Transverse colon (tissue), 3 donors: ENCODE results near the gene PORCN.

ENCODE experiments used
- POLR2A ChIP-seq: fragments of 450-650 bp; IDR thresholded peaks from one replicate; pipeline ENCODE4 v1.6.1; 2016; ENCODE audit warnings: antibody characterized with exemption, mild to moderate bottlenecking, moderate library complexity
- TF ChIP-seq, protein P1 (sequence below), 5 experiments: fragments of 200-600 bp in 3 of 5; fragments of 450-650 bp in 2 of 5; sonication (generic) in 3 of 5; IDR thresholded peaks; 1 replicate in 2 of 5; 2 replicates in 3 of 5; pipeline ENCODE4 v1.5.1; 2016 to 2017; ENCODE audit warnings: antibody characterized with exemption in 5 of 5, inconsistent platforms in 3 of 5, mild to moderate bottlenecking in 2 of 5, moderate library complexity in 1 of 5

DNA sequence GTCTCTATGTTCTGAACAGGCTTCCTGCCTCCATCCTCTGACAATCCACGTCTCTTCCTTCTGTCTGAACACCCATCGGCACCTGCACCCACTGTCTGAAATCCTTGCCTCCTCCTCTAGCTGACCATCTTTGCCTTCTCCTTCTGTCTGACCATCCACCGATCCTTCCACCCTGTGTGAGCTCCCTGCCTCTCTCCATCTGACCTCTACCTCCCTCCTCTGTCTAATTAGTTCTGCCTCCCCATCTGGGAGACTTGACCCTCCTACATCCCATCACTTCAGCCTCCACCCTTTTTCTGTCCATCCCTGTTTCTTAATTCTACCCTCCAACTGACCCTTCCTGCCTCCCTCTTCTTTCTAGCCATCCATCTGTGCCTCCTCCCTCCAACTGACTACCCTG lies 48.8 kb upstream of the PORCN start:
- TF ChIP-seq, protein P1, sequence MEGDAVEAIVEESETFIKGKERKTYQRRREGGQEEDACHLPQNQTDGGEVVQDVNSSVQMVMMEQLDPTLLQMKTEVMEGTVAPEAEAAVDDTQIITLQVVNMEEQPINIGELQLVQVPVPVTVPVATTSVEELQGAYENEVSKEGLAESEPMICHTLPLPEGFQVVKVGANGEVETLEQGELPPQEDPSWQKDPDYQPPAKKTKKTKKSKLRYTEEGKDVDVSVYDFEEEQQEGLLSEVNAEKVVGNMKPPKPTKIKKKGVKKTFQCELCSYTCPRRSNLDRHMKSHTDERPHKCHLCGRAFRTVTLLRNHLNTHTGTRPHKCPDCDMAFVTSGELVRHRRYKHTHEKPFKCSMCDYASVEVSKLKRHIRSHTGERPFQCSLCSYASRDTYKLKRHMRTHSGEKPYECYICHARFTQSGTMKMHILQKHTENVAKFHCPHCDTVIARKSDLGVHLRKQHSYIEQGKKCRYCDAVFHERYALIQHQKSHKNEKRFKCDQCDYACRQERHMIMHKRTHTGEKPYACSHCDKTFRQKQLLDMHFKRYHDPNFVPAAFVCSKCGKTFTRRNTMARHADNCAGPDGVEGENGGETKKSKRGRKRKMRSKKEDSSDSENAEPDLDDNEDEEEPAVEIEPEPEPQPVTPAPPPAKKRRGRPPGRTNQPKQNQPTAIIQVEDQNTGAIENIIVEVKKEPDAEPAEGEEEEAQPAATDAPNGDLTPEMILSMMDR (IDR thresholded peaks at IDR 0.05) = no peak
- no peak for TF ChIP-seq POLR2A
